ENCODE data around the gene GPX5.

DNA sequence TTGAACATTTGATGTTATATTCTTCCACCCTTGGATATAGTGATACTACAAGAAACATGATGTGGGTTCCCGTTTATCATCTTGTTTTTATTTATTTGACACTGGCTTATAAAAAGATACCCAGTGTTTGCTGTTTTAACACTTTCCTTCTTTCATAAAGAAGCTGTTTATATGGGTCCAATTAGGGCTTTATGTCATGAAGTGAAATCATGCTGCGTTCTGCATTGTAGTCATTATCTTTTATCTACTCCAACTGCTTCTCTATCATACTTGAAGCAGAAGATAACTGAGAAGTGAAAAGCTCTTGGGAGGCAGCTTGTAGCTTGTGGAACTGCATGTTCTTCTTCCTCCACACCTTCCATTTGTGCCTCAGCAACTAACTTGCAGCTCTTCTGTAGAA is 57.8 kb downstream of the GPX5 start:
- TF ChIP-seq, protein P1, sequence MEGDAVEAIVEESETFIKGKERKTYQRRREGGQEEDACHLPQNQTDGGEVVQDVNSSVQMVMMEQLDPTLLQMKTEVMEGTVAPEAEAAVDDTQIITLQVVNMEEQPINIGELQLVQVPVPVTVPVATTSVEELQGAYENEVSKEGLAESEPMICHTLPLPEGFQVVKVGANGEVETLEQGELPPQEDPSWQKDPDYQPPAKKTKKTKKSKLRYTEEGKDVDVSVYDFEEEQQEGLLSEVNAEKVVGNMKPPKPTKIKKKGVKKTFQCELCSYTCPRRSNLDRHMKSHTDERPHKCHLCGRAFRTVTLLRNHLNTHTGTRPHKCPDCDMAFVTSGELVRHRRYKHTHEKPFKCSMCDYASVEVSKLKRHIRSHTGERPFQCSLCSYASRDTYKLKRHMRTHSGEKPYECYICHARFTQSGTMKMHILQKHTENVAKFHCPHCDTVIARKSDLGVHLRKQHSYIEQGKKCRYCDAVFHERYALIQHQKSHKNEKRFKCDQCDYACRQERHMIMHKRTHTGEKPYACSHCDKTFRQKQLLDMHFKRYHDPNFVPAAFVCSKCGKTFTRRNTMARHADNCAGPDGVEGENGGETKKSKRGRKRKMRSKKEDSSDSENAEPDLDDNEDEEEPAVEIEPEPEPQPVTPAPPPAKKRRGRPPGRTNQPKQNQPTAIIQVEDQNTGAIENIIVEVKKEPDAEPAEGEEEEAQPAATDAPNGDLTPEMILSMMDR (IDR thresholded peaks at IDR 0.05): no peak
- no peak for TF ChIP-seq POLR2A (IDR thresholded peaks at IDR 0.05)
- TF ChIP-seq EP300 (IDR thresholded peaks at IDR 0.05): no peak
